IMR-90 (cell line): ENCODE results near the gene UVSSA.

Experiments
- BHLHE40 ChIP-seq: fragments of 150-350 bp; IDR thresholded peaks from 2 replicates; pipeline ENCODE4 v1.6.1; 2016; ENCODE audit warnings: mild to moderate bottlenecking, low read depth, low read length
- CHD1 ChIP-seq: IDR thresholded peaks from 2 replicates; pipeline ENCODE4 v1.6.1; 2012; ENCODE audit warnings: low read depth, low read length, improper control_type of control experiment
- POLR2A ChIP-seq: IDR thresholded peaks from 2 replicates; pipeline ENCODE4 v1.6.1; 2012; ENCODE audit warnings: mild to moderate bottlenecking, low read depth, low read length
- USF2 ChIP-seq: fragments of 150-350 bp; IDR thresholded peaks from 2 replicates; pipeline ENCODE4 v1.6.1; 2017; ENCODE audit warnings: mild to moderate bottlenecking, antibody characterized with exemption, low read length, low read depth
- TF ChIP-seq, protein P1 (sequence below): conservative IDR thresholded peaks from 2 replicates; pipeline ENCODE4 v1.5.1; 2012; ENCODE audit warnings: mild to moderate bottlenecking, low read depth, low read length, improper control_type of control experiment

GRCh38 chr4:1384675-1385372 is 37.8 kb downstream of the UVSSA start:
- TF ChIP-seq POLR2A: no peak
- TF ChIP-seq, protein P1, sequence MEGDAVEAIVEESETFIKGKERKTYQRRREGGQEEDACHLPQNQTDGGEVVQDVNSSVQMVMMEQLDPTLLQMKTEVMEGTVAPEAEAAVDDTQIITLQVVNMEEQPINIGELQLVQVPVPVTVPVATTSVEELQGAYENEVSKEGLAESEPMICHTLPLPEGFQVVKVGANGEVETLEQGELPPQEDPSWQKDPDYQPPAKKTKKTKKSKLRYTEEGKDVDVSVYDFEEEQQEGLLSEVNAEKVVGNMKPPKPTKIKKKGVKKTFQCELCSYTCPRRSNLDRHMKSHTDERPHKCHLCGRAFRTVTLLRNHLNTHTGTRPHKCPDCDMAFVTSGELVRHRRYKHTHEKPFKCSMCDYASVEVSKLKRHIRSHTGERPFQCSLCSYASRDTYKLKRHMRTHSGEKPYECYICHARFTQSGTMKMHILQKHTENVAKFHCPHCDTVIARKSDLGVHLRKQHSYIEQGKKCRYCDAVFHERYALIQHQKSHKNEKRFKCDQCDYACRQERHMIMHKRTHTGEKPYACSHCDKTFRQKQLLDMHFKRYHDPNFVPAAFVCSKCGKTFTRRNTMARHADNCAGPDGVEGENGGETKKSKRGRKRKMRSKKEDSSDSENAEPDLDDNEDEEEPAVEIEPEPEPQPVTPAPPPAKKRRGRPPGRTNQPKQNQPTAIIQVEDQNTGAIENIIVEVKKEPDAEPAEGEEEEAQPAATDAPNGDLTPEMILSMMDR: no peak
- no peak for TF ChIP-seq BHLHE40
- TF ChIP-seq CHD1: no peak
- TF ChIP-seq USF2: no peak
